ENCODE results near the gene ANKRD1.

Gene ANKRD1

GRCh38 chr10:90935581-90936275 lies 14.8 kb upstream of the ANKRD1 start:
- no peak for DNase-seq

GRCh38 chr10:90930971-90931871 lies 10.3 kb upstream of the ANKRD1 start:
- no peak for DNase-seq

- DNase-seq = no peak
These were observed 9.4 kb upstream of the ANKRD1 start for GRCh38 chr10:90930070-90930837.

- DNase-seq = no peak
These were observed 8.3 kb upstream of the ANKRD1 start for GRCh38 chr10:90929179-90929578.

- DNase-seq = no peak
These were observed 6.4 kb upstream of the ANKRD1 start for GRCh38 chr10:90927293-90927692.

- no peak for DNase-seq
These were observed 4.5 kb upstream of the ANKRD1 start for GRCh38 chr10:90925079-90926029.

- no peak for DNase-seq
These were observed 3.7 kb upstream of the ANKRD1 start for GRCh38 chr10:90924552-90924951.

- no peak for DNase-seq
These were observed 2.3 kb upstream of the ANKRD1 start for GRCh38 chr10:90923111-90923731.

- DNase-seq = no peak
These were observed 1.0 kb upstream of the ANKRD1 start for GRCh38 chr10:90921906-90922305.

GRCh38 chr10:90919683-90920574 lies 958 bp downstream of the ANKRD1 start:
- no peak for DNase-seq

- DNase-seq = no peak
These were observed 2.9 kb downstream of the ANKRD1 start for GRCh38 chr10:90917968-90918318.

- DNase-seq = no peak
These were observed 3.5 kb downstream of the ANKRD1 start for GRCh38 chr10:90917238-90917967.

GRCh38 chr10:90916392-90917237 lies 4.3 kb downstream of the ANKRD1 start:
- DNase-seq = no peak

- no peak for DNase-seq
These were observed 5.2 kb downstream of the ANKRD1 start for GRCh38 chr10:90915766-90916075.

GRCh38 chr10:90914992-90915765 lies 5.7 kb downstream of the ANKRD1 start:
- no peak for DNase-seq

- DNase-seq = no peak
These were observed 7.0 kb downstream of the ANKRD1 start for GRCh38 chr10:90913774-90914420.

- no peak for DNase-seq
These were observed 7.9 kb downstream of the ANKRD1 start for GRCh38 chr10:90912854-90913479.

Data from NCI-H1930 (cell line).